Stimulated activated CD8-positive, alpha-beta memory T cell treated with anti-CD3 and anti-CD28 coated beads, Interleukin-4, amount 100 ng/mL, for 48 hours (primary cell): ENCODE measurements around the gene CTNNA1.

Experiments
- DNase-seq: peaks from one replicate; pipeline ENCODE4 v3.0.0-alpha.2; 2020

Gene CTNNA1

GRCh38 chr5:138974227-138975063 lies 221.2 kb downstream of the CTNNA1 start:
- no peak for DNase-seq

GRCh38 chr5:138975098-138975847 lies 222.0 kb downstream of the CTNNA1 start:
- DNase-seq = no peak

- no peak for DNase-seq
These were observed 224.9 kb downstream of the CTNNA1 start for GRCh38 chr5:138978080-138978479.

GRCh38 chr5:138978581-138978980 lies 225.4 kb downstream of the CTNNA1 start:
- DNase-seq = no peak

GRCh38 chr5:138979684-138980280 lies 226.6 kb downstream of the CTNNA1 start:
- peak; percentile 54 for DNase-seq

GRCh38 chr5:138980441-138980840 lies 227.2 kb downstream of the CTNNA1 start:
- no peak for DNase-seq

GRCh38 chr5:138981131-138981530 lies 227.9 kb downstream of the CTNNA1 start:
- no peak for DNase-seq

GRCh38 chr5:138981586-138981985 lies 228.4 kb downstream of the CTNNA1 start:
- peak; percentile 38 for DNase-seq

- DNase-seq = no peak
These were observed 230.8 kb downstream of the CTNNA1 start for GRCh38 chr5:138983984-138984383.
